HepG2 (cell line): ENCODE data around the gene TTC38. TPM values are rescaled to one million over a fixed set of nuclear protein-coding genes. Genes with fewer than 3 reads are reported as not detected.
A peak's percentile ranks its signal among the peaks of the same experiment; 100 is the strongest.

Experiments
- ARHGAP35 ChIP-seq: sonication (generic); formaldehyde crosslinking; IDR thresholded peaks from 2 replicates; pipeline ENCODE4 v1.9.0; 2022; ENCODE audit warnings: mild to moderate bottlenecking, inconsistent platforms, moderate library complexity, missing genetic modification reagents, borderline replicate concordance
- CENPT ChIP-seq: sonication (generic); formaldehyde crosslinking; IDR thresholded peaks from 2 replicates; pipeline ENCODE4 v1.8.0; 2022; ENCODE audit warnings: low read depth, mild to moderate bottlenecking, moderate library complexity, missing genetic modification reagents
- CHCHD3 ChIP-seq: sonication (generic); formaldehyde crosslinking; IDR thresholded peaks from 2 replicates; pipeline ENCODE4 v1.8.0; 2022; ENCODE audit warnings: mild to moderate bottlenecking, missing genetic modification reagents, moderate library complexity
- HMG20B ChIP-seq: conservative IDR thresholded peaks from 2 replicates; pipeline ENCODE4 v1.6.1; 2016; ENCODE audit warnings: missing genetic modification reagents, missing compliant biosample characterization
- HOXA3 ChIP-seq: sonication (generic); formaldehyde crosslinking; IDR thresholded peaks from 2 replicates; pipeline ENCODE4 v1.5.0; 2020; ENCODE audit warnings: missing genetic modification reagents
- NR2F2 ChIP-seq: IDR thresholded peaks from 2 replicates; pipeline ENCODE4 v1.6.1; 2012; ENCODE audit warnings: low read depth, inconsistent platforms, borderline replicate concordance
- RAD21 ChIP-seq: fragments of 450-650 bp; formaldehyde crosslinking; IDR thresholded peaks from 2 replicates; pipeline ENCODE4 v1.5.0; 2020; ENCODE audit warnings: mild to moderate bottlenecking
- SAFB2 ChIP-seq: sonication (generic); formaldehyde crosslinking; IDR thresholded peaks from 2 replicates; pipeline ENCODE4 v1.5.1; 2020; ENCODE audit warnings: missing genetic modification reagents, low read depth, mild to moderate bottlenecking, borderline replicate concordance
- SP140L ChIP-seq: sonication (generic); formaldehyde crosslinking; IDR thresholded peaks from 2 replicates; pipeline ENCODE4 v1.4.0; 2020; ENCODE audit warnings: missing genetic modification reagents, borderline replicate concordance
- STAT5B ChIP-seq: sonication (generic); formaldehyde crosslinking; IDR thresholded peaks from 2 replicates; pipeline ENCODE4 v1.4.0; 2020; ENCODE audit warnings: missing genetic modification reagents
- ZNF501 ChIP-seq: sonication (generic); formaldehyde crosslinking; IDR thresholded peaks from 2 replicates; pipeline ENCODE4 v1.5.1; 2020; ENCODE audit warnings: mild to moderate bottlenecking, moderate library complexity, missing genetic modification reagents
- ZNF615 ChIP-seq: sonication (generic); formaldehyde crosslinking; IDR thresholded peaks from 2 replicates; pipeline ENCODE4 v1.5.0; 2020; ENCODE audit warnings: mild to moderate bottlenecking, missing genetic modification reagents, borderline replicate concordance
- ZNF883 ChIP-seq: sonication (generic); formaldehyde crosslinking; IDR thresholded peaks from 2 replicates; pipeline ENCODE4 v1.5.1; 2020; ENCODE audit warnings: mild to moderate bottlenecking, missing genetic modification reagents; ENCODE audit errors: not compliant biosample characterization
- polyA plus RNA-seq, 8 experiments: library from polyadenylated mRNA; depleted of rRNA in 3 of 8; stranded (reverse) in 7 of 8; unstranded in 1 of 8; fragments of >200 nt; fragmentation: Illumina TruSeq in 4 of 8; extraction: Trizol in 4 of 8; gene quantifications; 2 replicates each; pipeline versions ENCODE4 v1.2.1 to v1.2.3, GENCODE V29; 2011 to 2016; ENCODE audit warnings: low read depth in 4 of 8, missing spikeins in 1 of 8, mixed read lengths in 1 of 8; ENCODE audit not compliant: insufficient read depth in 1 of 8
- total RNA-seq, 5 experiments: library from RNA; depleted of rRNA; stranded (reverse); fragments of >200 nt; fragmentation: Illumina TruSeq; extraction: Trizol; gene quantifications; 2 replicates each; pipeline ENCODE4 v1.2.3, GENCODE V29; 2016; ENCODE audit warnings: low read depth in 1 of 5
- TF ChIP-seq, protein P1 (sequence below): sonication (generic); formaldehyde crosslinking; IDR thresholded peaks from 2 replicates; pipeline ENCODE4 v1.4.0; 2020; ENCODE audit warnings: missing genetic modification reagents, mild to moderate bottlenecking, borderline replicate concordance
- TF ChIP-seq, protein P2 (sequence below): sonication (generic); formaldehyde crosslinking; IDR thresholded peaks from 2 replicates; pipeline ENCODE4 v1.4.0; 2020; ENCODE audit warnings: missing genetic modification reagents; ENCODE audit errors: not compliant biosample characterization
- TF ChIP-seq, protein P3 (sequence below): IDR thresholded peaks from 2 replicates; pipeline ENCODE4 v1.6.1; 2016; ENCODE audit warnings: mild to moderate bottlenecking
- TF ChIP-seq, protein P4 (sequence below): sonication (generic); formaldehyde crosslinking; IDR thresholded peaks from 2 replicates; pipeline ENCODE4 v1.8.0; 2022; ENCODE audit warnings: mild to moderate bottlenecking, missing genetic modification reagents
- TF ChIP-seq, protein P5 (sequence below): fragments of 450-650 bp; IDR thresholded peaks from 2 replicates; pipeline ENCODE4 v1.6.1; 2016
- TF ChIP-seq, protein P6 (sequence below): sonication (generic); formaldehyde crosslinking; IDR thresholded peaks from 2 replicates; pipeline ENCODE4 v1.8.0; 2022; ENCODE audit warnings: low read depth, missing genetic modification reagents

Gene TTC38
- total and polyA plus RNA-seq, 2 of the 13 experiments (the other 11 are each of a cell fraction or from before 2014, with no cell fraction given) = 101 to 105 TPM

DNA sequence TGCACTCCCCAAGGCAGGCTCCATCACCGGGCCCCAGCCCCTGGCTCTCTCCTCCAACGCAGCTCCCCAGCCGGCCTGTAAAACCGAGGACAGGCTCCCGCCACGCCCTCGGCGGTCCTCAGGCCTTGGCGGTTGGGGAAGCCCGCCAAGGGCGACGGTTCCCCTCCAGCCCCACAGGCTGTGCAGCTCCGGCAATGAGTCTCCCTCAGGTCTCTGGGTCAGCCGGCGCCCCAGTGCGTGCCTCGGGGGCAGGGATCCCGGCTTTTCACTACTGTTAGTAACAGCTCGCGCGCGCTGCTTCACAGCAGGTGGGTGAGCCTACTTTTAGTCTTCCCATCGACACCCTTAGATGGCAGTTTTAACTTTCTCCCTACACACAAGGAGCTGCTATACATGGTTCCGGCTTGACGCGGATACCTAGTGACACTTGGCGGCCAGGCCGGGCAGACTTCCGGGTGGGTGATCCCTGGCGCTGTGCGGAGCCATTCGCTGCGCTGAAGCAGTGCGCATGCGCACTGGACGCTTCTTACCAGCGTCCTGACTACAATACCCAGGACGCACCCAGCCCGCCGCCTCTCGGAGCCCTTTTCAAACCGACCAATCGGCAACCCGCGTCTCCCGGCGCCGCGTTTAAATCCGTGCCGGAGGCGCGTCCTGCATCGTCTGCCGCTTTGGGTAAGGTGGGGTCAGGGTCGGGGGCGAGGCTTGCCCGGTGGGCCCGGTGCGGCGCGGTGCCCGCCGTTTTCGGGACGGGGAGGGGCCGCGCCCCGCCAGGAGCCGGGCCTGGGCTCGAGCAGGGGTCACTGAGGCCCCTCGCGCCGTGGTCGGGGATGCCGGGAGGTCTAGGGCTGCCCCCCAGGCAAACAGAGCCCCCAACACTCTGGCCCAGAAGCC lies 28.7 kb downstream of the TTC38 start, which contains the start of gene GTSE1 (continued):
- TF ChIP-seq, protein P1, sequence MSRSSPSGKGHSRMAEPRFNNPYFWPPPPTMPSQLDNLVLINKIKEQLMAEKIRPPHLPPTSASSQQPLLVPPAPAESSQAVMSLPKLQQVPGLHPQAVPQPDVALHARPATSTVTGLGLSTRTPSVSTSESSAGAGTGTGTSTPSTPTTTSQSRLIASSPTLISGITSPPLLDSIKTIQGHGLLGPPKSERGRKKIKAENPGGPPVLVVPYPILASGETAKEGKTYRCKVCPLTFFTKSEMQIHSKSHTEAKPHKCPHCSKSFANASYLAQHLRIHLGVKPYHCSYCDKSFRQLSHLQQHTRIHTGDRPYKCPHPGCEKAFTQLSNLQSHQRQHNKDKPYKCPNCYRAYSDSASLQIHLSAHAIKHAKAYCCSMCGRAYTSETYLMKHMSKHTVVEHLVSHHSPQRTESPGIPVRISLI (CRISPR knock-in tag) = no peak
- TF ChIP-seq, protein P2, sequence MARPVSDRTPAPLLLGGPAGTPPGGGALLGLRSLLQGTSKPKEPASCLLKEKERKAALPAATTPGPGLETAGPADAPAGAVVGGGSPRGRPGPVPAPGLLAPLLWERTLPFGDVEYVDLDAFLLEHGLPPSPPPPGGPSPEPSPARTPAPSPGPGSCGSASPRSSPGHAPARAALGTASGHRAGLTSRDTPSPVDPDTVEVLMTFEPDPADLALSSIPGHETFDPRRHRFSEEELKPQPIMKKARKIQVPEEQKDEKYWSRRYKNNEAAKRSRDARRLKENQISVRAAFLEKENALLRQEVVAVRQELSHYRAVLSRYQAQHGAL = no peak
- TF ChIP-seq ZNF615 (CRISPR knock-in tag) = no peak
- TF ChIP-seq ZNF883 = no peak
- peak; percentile 95; the same call in 1 of the 2 replicates for TF ChIP-seq CHCHD3 (CRISPR knock-in tag)
- TF ChIP-seq STAT5B (CRISPR knock-in tag) = no peak
- no peak; the same call in 1 of the 2 replicates for TF ChIP-seq HMG20B (CRISPR knock-in tag)
- TF ChIP-seq, protein P3, sequence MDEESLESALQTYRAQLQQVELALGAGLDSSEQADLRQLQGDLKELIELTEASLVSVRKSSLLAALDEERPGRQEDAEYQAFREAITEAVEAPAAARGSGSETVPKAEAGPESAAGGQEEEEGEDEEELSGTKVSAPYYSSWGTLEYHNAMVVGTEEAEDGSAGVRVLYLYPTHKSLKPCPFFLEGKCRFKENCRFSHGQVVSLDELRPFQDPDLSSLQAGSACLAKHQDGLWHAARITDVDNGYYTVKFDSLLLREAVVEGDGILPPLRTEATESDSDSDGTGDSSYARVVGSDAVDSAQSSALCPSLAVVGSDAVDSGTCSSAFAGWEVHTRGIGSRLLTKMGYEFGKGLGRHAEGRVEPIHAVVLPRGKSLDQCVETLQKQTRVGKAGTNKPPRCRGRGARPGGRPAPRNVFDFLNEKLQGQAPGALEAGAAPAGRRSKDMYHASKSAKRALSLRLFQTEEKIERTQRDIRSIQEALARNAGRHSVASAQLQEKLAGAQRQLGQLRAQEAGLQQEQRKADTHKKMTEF (CRISPR knock-in tag) = peak; percentile 78; the same call in 1 of the 2 replicates
- TF ChIP-seq, protein P4, sequence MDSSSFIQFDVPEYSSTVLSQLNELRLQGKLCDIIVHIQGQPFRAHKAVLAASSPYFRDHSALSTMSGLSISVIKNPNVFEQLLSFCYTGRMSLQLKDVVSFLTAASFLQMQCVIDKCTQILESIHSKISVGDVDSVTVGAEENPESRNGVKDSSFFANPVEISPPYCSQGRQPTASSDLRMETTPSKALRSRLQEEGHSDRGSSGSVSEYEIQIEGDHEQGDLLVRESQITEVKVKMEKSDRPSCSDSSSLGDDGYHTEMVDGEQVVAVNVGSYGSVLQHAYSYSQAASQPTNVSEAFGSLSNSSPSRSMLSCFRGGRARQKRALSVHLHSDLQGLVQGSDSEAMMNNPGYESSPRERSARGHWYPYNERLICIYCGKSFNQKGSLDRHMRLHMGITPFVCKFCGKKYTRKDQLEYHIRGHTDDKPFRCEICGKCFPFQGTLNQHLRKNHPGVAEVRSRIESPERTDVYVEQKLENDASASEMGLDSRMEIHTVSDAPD (CRISPR knock-in tag) = peak; percentile 61; the same call in 1 of the 2 replicates
- no peak for TF ChIP-seq ARHGAP35
- no peak; the same call in 1 of the 2 replicates for TF ChIP-seq NR2F2
- peak; percentile 98 for TF ChIP-seq CENPT (CRISPR knock-in tag)
- peak; percentile 70 for TF ChIP-seq ZNF501 (CRISPR knock-in tag)
- TF ChIP-seq SAFB2 = no peak; the same call in 1 of the 2 replicates
- TF ChIP-seq RAD21 (CRISPR knock-in tag) = peak; percentile 56
- TF ChIP-seq, protein P5, sequence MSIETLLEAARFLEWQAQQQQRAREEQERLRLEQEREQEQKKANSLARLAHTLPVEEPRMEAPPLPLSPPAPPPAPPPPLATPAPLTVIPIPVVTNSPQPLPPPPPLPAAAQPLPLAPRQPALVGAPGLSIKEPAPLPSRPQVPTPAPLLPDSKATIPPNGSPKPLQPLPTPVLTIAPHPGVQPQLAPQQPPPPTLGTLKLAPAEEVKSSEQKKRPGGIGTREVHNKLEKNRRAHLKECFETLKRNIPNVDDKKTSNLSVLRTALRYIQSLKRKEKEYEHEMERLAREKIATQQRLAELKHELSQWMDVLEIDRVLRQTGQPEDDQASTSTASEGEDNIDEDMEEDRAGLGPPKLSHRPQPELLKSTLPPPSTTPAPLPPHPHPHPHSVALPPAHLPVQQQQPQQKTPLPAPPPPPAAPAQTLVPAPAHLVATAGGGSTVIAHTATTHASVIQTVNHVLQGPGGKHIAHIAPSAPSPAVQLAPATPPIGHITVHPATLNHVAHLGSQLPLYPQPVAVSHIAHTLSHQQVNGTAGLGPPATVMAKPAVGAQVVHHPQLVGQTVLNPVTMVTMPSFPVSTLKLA = peak; percentile 34; the same call in 1 of the 2 replicates
- no peak for TF ChIP-seq SP140L (CRISPR knock-in tag)
- no peak for TF ChIP-seq HOXA3 (CRISPR knock-in tag)
- TF ChIP-seq, protein P6, sequence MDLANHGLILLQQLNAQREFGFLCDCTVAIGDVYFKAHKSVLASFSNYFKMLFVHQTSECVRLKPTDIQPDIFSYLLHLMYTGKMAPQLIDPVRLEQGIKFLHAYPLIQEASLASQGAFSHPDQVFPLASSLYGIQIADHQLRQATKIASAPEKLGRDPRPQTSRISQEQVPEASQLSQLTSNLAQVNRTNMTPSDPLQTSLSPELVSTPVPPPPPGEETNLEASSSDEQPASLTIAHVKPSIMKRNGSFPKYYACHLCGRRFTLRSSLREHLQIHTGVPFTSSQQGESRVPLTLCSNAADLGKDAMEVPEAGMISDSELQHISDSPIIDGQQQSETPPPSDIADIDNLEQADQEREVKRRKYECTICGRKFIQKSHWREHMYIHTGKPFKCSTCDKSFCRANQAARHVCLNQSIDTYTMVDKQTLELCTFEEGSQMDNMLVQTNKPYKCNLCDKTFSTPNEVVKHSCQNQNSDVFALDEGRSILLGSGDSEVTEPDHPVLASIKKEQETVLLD (CRISPR knock-in tag) = peak; percentile 91
